ACHN (cell line): ENCODE measurements around the gene SRPK3.

Experiments
- DNase-seq: peaks from one replicate; pipeline ENCODE4 v3.0.0-alpha.2; 2015
- in situ Hi-C: cut with HindIII; loops from 2 replicates; pipeline ENCODE4 v1.10.0; 2017; ENCODE audit warnings: low sequenced_read_pairs, low pct_ligation_motif_present, low pct_unique_long_range_greater_than_20kb

The SRPK3 gene

DNA sequence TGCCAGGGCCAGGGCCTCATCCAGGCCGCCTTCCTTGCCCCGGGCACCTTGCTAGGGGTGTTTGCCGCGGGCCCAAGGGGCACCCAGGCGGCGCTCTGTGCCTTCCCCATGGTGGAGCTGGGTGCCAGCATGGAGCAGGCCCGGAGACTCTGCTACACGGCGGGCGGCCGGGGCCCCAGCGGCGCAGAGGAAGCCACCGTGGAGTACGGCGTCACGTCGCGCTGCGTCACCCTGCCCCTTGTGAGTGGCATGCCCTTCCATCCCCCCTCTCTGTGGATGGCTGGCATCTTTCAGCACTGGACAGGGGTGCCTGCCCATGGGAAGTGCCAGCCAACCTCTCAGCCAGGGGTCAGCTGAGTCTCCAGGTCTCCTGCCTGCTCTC lies 13.2 kb upstream of the SRPK3 start:
- in situ Hi-C loops = no loop called here
- DNase-seq = no peak

DNA sequence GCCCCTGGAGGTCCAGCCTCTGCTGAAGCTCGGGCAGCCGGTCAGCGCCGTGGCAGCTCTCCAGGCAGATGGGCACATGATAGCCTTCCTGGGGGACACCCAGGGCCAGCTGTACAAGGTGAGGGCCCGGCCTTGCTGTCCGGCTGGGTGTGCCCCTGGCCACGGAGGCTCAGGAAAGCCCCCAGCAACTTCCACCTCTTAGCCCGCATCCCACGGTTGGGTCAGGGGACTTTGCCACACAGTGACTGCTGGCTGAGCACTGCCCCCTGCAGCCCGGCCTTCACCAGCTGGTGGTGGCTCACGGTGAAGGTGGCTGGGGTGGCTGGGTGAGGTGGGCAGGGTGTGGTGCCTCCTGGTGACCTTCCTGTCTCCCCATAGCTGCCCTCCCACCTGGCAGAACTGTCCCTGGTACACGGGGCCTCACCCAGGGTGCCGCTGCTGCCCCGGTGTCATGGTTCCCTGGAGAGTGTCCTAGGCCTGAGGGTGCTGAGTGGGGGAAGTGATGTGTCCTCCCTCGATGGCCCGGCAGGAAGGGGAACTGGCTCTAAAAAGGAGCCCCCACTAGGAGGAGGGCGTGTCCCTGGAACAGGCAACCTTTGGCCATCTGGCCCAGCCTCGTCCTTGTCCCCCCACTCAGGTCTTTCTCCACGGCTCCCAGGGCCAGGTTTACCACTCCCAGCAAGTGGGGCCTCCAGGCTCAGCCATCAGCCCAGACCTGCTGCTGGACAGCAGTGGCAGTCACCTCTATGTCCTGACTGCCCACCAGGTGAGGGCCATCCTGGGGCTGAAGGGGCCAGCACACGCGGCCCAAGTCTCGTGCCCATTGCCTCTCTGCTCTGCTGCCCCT lies 12.3 kb upstream of the SRPK3 start:
- in situ Hi-C loops = no loop called here
- DNase-seq = no peak

DNA sequence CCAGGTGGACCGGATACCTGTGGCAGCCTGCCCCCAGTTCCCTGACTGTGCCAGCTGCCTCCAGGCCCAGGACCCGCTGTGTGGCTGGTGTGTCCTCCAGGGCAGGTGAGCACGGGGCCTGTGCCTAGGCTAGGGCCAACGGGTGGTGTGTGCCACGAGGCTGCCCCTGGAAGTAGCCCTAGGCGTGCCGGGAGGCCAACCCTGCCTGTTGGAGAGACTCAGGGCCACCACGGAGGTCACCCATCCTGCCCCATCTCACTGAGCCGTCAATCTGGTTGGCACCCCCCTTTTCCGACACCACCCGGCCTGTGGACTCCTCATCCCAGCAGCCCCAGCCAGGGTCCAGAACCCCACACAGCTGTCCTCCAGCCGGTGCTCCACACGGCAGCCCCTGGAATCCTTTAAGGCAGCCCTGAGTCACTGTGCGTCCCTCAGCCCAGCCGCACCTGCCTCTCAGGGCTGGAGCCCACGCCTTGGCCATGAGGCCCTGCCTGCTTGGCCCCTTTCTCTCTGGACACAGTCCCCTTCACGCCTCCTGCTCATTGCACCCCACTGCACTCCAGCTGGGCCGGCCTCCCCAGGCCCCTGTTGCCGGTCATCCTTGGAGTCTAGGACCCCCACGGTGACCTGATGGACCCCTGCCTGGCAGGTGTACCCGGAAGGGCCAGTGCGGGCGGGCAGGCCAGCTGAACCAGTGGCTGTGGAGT lies 11.5 kb upstream of the SRPK3 start:
- in situ Hi-C loops = no loop called here
- DNase-seq = no peak

DNA sequence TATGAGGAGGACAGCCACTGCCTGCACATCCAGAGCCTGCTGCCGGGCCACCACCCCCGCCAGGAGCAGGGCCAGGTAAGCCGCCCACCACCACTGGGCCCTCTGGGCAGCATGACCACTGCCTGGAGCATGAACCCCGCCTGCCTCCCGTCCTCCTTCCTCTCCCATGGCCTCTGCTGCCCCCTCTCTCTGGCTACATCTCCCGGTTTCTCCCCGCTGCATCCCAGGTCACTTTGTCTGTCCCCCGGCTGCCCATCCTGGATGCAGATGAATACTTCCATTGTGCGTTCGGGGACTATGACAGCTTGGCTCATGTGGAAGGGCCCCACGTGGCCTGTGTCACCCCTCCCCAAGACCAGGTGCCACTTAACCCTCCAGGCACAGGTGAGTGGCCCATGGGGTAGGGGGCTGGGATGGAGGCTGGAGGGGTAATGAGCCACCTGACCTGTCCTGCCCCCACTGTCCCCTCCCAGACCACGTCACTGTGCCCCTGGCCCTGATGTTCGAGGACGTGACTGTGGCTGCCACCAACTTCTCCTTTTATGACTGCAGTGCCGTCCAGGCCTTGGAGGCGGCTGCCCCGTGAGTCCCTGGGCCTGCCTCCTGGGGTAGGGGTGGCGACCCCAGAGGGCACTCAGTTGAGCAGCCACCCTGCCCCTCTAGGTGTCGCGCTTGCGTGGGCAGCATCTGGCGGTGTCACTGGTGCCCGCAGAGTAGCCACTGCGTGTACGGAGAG lies 10.8 kb upstream of the SRPK3 start:
- no peak for DNase-seq
- in situ Hi-C loops = no loop called here

DNA sequence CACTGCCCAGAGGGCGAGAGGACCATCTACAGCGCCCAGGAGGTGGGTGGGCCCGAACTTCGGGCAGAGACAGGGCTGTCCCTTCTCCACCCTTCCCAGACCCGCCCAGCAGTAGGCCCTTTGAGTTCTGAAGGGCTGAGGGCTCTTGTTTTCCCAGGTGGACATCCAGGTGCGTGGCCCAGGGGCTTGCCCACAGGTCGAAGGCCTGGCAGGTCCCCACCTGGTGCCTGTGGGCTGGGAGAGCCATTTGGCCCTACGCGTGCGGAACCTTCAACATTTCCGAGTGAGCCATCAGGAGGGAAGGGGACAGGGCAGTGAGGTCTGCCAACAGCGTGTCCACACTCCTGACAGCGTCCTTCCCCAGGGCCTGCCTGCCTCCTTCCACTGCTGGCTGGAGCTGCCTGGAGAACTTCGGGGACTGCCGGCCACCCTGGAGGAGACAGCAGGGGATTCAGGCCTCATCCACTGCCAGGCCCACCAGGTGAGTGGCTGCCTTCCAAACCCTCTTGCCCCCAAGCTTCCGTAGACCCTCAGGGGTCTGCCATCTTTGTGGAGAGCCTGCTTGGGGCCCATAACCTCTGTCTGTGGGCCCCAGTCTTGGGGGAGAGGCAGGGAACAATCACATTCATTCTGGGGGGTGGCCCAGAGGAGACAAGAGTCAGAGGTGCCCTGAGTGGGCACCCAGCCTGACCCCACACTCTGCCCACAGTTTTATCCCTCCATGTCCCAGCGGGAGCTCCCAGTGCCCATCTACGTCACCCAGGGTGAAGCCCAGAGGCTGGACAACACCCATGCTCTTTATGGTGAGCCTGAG lies 10.0 kb upstream of the SRPK3 start:
- in situ Hi-C loops = no loop called here
- no peak for DNase-seq

DNA sequence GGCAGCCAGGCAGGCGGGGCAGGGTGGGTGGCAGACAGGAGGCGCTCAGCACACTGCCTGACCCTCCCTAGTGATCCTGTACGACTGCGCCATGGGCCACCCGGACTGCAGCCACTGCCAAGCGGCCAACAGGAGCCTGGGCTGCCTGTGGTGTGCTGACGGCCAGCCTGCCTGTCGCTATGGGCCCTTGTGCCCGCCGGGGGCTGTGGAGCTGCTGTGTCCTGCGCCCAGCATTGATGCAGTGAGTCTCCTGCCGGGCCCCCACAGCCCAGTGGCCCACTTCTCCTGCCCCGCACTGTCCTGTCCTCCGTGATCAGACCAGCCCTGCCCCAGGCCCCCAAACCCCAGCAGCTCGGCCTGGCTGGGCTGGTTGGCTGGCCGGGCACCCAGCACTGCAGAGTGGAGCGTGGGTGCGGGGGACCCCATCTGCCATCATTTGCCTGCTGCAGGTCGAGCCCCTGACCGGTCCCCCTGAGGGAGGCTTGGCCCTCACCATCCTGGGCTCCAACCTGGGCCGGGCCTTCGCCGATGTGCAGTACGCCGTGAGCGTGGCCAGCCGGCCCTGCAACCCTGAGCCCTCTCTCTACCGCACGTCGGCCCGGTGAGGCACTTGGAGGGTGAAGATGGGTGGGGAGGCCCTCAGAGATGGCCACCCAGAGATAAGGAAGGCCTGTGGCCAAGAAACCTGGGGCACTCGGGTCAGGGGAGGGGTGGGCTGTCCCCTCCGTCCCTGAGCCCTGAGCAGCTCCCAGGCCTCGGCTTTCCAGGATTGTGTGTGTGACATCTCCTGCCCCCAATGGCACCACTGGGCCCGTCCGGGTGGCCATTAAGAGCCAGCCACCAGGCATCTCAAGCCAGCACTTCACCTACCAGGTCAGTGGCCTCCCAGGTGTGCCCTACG lies 9.2 kb upstream of the SRPK3 start:
- DNase-seq = no peak
- in situ Hi-C loops = no loop called here

DNA sequence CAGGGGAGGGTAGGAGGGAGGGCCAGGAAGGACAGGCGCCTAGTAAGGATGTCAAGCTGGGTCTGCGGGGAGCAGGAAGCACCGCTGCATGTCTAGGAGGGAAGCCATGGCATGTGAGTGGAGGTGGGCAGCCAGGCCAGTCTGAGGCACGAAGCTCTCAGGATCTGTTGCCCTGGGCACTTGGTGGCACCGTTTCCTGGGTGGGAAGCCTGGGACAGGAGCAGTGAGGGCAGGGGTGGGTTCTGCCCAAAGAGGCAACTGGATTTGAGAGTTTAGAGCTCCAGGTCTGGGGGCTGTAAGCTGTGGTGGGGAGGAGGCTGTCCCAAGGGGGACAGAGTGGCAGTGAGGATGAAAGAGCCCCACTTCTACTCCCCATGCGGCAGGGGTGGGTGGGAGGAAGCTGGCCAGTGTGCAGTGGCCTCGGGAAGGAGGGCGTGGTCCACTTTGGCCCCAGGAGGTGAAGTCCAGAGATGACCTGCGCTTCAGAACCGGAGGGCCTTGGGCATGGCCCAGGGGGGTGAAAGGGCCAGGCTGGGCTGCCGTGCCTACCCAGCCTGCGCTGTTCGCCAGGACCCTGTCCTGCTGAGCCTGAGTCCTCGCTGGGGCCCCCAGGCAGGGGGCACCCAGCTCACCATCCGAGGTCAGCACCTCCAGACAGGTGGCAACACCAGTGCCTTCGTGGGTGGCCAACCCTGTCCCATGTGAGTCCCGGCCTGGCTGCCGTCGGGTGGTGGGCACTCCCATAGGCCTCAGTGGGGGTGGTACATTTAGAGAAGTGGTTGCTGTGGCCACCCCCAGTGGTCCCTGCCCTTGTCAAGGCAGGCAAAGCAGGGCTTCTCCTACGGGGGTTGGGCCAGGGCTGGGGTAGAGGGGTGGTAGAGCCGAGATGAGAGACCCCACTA lies 8.3 kb upstream of the SRPK3 start:
- in situ Hi-C loops = no loop called here
- DNase-seq = no peak

DNA sequence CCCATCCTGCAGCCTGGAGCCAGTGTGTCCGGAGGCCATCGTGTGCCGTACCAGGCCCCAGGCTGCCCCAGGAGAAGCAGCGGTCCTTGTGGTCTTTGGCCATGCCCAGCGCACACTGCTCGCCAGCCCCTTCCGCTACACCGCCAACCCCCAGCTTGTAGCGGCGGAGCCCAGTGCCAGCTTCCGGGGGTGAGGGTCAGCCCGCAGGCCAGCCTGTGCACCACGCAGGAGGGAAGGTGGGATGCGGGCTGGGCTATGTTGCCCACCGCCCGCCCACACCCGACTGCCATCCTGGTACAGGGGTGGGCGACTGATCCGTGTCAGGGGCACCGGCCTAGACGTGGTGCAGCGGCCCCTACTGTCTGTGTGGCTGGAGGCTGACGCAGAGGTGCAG lies 7.6 kb upstream of the SRPK3 start:
- DNase-seq = no peak
- in situ Hi-C loops = no loop called here

DNA sequence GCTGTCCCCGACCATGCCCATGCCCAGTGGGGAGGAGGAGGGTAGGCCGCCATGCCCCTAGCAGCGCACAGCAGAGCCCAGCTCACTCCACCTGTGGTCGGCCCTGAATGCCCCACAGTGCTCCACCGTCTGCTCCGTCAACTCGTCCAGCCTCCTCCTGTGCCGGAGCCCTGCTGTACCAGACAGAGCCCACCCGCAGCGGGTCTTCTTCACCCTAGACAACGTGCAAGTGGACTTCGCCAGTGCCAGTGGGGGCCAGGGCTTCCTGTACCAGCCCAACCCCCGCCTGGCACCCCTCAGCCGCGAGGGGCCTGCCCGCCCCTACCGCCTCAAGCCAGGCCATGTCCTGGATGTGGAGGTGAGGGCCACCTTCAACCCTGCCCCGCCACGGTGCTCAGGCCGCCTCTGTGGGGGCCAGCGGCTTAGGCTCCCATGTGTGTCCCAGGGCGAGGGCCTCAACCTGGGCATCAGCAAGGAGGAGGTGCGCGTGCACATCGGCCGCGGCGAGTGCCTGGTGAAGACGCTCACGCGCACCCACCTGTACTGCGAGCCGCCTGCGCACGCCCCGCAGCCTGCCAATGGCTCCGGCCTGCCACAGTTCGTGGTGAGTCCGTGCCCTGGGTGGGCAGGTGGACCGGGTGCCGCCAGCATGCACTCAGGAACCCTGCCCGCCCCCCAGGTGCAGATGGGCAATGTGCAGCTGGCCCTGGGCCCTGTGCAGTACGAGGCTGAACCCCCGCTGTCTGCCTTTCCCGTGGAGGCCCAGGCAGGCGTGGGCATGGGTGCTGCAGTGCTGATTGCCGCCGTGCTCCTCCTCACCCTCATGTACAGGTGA lies 6.9 kb upstream of the SRPK3 start:
- in situ Hi-C loops = no loop called here
- no peak for DNase-seq

DNA sequence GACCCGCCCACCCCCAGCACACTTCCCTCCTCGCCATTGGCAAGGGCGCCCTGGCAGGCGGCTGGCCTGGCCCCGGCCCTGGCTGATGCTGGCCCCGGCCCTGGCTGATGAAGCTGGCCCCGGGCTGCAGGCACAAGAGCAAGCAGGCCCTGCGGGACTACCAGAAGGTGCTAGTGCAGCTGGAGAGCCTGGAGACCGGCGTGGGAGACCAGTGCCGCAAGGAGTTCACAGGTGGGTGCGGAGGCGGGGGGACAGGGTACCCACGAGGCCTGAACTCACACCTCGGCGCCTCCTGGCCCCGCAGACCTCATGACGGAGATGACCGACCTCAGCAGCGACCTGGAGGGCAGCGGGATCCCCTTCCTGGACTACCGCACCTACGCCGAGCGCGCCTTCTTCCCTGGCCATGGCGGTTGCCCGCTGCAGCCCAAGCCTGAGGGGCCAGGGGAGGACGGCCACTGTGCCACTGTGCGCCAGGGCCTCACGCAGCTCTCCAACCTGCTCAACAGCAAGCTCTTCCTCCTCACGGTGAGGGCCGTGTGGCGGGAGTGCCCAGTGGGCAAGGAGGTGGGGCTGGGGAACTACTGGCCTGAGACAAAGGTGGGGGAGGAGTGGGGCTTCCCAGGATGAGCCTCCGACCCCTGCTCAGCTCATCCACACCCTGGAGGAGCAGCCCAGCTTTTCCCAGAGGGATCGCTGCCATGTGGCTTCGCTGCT lies 6.1 kb upstream of the SRPK3 start:
- in situ Hi-C loops = no loop called here
- no peak for DNase-seq

DNA sequence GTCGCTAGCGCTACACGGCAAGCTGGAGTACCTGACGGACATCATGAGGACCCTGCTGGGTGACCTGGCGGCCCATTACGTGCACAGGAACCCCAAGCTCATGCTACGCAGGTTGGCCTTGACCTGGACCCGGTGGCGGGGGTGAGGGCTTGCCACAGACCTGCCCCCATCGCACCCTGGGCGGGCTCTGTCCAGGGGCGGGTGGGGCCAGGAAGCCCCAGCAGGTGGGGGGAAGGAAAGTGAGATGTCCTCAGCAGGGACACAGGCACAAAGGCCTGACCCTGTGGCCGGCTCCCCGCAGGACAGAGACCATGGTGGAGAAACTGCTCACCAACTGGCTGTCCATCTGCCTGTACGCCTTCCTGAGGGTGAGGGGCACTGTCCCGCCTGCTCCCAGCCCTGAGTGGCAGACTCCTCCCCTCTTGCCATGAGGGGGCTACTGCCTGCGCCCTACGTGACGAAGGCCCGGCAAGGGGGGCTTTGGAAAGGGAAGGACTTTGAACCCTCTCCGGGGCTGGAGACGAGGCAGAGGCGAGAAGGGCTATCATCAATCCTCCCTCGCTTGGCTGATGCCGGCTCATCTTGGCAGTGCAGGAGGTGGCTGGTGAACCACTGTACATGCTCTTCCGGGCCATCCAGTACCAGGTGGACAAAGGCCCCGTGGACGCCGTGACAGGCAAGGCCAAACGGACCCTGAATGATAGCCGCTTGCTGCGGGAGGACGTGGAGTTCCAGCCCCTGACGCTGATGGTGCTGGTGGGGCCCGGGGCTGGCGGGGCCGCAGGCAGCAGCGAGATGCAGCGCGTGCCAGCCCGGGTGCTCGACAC lies 5.3 kb upstream of the SRPK3 start:
- in situ Hi-C loops = no loop called here
- DNase-seq = no peak

DNA sequence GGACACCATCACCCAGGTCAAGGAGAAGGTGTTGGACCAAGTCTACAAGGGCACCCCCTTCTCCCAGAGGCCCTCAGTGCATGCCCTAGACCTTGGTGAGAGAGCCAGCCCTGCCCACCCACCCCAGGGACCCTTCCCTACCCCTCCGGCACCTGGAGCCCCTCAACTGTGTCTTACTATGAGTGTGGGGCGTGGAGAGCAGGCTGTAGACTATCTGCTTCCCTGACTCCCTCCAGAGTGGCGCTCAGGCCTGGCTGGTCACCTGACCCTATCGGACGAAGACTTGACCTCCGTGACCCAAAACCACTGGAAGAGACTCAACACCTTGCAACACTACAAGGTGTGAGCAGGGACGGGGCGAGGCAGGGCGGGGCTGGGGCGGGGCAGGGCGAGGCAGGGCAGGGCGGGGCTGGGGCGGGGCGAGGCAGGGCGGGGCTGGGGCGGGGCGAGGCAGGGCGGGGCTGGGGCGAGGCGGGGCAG lies 4.7 kb upstream of the SRPK3 start:
- no peak for DNase-seq
- in situ Hi-C loops = no loop called here

DNA sequence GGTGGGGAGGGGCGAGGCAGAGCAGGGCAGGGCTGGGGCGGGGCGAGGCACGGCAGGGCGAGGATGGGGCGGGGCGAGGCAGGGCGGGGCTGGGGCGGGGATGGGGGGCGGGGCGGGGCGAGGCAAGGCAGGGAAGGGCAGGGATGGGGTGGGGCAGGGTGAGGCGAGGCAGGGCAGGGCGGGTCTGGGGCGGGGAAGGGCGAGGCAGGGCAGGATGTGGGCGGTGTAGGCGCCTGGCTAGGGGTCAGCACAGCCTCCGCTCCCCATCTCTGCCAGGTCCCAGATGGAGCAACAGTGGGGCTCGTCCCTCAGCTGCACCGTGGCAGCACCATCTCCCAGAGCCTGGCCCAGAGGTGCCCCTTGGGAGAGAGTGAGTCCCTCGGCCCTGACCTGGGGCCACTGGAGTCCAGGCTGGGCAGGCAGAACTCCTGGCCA lies 4.2 kb upstream of the SRPK3 start:
- in situ Hi-C loops = no loop called here
- no peak for DNase-seq

DNA sequence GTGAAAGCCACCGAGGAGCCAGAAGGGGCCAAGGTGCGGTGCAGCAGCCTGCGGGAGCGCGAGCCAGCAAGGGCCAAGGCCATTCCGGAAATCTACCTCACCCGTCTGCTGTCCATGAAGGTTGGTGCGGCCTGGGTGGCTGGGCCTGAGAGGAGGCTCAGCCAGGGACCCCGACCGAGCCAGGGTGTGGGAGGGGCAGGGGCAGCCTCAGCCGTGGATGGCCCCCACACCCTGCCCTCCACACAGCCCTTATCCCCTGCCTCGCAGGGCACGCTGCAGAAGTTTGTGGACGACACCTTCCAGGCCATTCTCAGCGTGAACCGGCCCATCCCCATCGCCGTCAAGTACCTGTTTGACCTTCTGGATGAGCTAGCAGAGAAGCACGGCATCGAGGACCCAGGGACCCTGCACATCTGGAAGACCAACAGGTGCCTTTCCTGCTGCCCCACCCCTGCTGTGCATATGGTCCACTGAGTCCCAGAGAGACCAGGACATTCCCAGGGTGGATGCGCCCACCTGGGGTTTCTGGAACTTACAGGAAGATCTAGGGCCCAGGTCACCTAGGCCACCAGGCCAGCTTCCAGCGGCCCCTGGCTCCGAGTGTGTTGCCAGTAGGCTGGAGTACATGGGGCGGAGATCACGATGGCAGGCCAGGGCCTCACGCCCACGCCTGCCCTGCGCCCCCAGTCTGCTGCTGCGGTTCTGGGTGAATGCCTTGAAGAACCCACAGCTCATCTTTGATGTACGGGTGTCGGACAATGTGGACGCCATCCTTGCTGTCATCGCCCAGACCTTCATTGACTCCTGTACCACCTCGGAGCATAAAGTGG lies 3.4 kb upstream of the SRPK3 start:
- in situ Hi-C loops = no loop called here
- DNase-seq = no peak
